HG03439 (cell line): ENCODE data around the gene MKLN1.
"Not testable (repeated sequence)": the region's sequence is repeated elsewhere in the genome, so short reads cannot be mapped to it uniquely, and the experiment has no call there.

Experiments used
- ATAC-seq: cut with Tn5 transposase; IDR thresholded peaks from one replicate; pipeline ENCODE4 v1.9.1; 2021; ENCODE audit warnings: mild to moderate bottlenecking, moderate library complexity; ENCODE audit not compliant: unreplicated experiment

MKLN1 gene

DNA sequence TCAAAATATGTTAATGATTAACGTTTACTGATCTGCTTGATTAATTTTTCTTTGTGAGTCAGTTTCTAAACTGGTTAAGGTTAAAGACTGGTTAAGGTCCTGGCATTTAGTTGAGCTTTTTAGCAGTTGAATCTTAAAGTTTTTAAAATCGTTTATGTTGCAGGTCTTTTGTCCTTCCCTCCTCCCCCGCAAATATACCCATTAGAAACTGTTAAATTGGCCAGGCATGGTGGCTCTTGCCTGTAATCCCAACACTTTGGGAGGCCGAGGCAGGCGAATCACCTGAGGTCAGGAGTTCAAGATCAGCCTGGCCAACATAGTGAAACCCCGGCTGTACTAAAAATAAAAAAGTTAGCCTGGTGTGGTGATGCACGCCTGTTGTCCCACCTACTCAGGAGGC, 127.9 kb downstream of the MKLN1 start:
- ATAC-seq: no peak

GRCh38 chr7:131456338-131456737, 128.7 kb downstream of the MKLN1 start:
- ATAC-seq: no peak

DNA sequence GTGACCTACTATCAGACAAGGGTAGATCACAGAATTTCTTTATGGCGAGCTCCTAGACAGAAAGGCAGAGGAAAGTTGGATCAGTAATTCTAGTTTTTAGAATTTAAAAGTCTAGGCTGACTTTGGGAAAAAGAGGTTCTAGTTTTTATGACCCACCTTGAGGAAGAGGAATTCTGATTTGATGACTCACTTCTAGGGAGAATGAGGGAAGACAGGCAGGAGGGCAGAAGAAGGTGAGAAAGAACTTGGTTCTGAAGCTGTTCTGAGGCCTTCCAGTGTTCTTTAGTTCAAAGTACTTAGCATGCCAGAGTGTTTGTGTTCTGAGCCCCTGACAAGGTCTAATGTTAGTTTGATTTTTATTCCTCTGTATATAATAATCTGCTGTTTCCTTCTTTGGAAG, 131.6 kb downstream of the MKLN1 start:
- ATAC-seq: no peak

- no peak for ATAC-seq
Observed at GRCh38 chr7:131462059-131462458, 134.4 kb downstream of the MKLN1 start.

GRCh38 chr7:131462715-131463114, 135.0 kb downstream of the MKLN1 start:
- ATAC-seq: not testable (repeated sequence)

DNA sequence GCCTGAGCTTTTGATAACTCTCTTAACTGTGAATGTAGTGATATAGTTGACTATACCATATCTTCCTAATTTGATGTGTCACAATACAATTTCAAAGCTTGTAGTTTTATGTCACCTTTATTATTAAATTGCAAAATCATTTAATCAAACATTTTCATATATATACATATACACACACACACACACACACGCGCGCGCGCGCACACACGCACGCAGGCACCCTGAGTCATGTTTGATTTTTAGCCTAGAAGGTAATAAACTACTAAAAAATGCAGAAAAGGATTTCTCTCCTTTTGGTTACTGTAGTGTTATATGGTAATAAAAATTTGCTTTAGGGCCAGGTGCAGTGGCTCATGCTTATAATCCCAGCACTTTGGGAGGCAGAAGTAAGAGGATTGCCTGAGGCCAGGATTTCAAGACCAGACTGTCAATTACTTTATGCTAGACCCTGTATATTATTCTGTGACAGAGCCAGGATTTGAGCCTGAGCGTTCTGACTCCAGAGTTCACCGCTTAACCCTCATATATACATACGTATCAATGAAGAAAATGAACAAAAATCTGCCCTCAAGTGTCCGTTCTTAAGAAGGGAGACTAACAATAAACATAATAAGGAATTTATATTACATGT, 139.2 kb downstream of the MKLN1 start:
- no peak for ATAC-seq

- ATAC-seq: no peak
Observed at GRCh38 chr7:131467788-131468187, 140.1 kb downstream of the MKLN1 start.

DNA sequence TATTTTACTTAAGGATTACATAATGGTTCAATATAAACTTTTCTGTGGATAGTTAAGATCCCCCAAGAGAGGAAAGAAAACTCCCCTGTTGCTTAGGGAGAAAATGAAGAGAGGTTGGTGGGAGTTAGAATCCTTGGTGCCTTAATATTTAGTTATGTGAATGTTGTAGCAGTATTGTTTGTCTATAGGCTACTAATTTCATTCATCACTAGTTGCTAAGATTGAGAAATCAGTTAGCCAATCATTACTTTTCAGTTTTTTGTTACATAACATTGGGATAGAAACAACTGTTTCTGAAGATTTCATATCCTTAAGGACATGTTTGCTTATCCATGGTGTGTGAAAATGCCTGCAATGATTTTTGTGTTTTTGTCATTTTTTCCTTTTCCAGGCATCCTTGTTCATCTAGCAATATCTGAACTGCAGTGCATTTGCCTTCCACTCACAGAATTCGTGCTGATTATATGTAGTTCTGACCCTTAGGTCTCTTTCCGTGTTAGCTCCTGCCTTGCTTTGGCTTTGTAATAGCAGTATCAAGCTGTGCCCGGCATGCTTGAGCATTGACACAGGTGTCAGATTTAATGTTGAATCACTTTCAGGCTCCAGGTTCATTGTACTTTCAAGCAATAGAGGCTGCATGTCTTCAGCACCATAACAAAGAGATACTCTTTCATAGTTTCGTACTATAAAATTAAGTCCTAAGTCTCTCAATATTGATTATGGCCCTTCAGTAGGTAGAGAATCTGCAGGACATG, 143.8 kb downstream of the MKLN1 start:
- ATAC-seq: no peak

DNA sequence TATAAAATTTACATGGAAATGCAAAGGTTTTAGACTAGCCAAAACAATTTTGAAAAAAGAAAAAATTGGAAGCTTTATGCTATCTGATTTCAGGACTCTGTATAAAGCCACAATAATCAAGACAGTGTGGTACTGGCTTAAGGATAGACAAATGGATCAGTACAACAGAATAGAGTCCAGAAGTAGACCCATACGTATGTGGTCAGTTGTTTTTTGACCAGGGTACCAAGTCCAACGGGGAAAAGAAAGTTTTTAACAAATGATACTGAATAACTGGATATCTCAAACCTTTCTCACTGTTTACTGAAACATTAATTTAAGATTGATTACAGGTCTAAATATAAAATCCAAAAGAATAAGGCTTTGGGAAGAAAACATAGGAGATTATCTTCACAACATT, 149.1 kb downstream of the MKLN1 start:
- ATAC-seq: no peak

- no peak for ATAC-seq
Observed at GRCh38 chr7:131480384-131481315, 153.0 kb downstream of the MKLN1 start.

DNA sequence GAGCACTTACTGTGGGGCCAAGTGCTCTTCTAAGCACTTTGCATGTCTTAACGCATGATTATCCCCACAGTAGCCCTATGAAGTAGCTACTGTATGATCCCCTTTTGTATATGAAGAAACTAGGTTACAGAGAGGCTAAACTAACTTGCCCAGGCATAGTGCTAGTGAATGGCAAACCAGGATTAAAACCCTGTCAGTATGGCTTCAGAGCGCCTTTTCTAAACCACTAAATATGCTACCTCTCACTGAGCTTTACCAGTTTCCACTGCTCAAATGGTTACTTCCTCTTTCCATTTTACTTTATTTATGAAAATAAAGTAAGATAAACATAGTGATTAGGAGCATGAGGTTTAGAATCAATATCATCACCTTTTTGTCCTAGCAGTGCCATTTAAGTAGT, 155.1 kb downstream of the MKLN1 start:
- no peak for ATAC-seq

- ATAC-seq: no peak
Observed at GRCh38 chr7:131483586-131483985, 155.9 kb downstream of the MKLN1 start.

DNA sequence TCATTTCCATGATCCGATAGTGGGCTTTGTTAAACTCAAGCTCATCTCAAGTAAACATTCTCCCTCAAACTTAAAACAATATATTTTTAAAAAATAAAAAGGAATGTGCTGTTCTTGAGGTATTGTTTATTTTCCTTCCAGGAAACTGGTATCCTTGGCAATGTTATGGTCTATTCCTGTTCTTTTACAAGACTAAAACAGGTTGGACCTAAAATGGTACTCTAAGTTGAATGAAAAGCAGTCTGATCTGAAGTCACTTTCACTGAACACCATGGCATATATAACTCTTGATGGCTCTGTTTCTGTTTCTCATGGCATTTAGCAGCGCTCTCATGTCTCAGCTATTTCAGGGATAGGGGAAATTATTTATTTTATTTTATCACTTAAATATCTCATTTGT, 158.7 kb downstream of the MKLN1 start:
- no peak for ATAC-seq

- no peak for ATAC-seq
Observed at GRCh38 chr7:131487217-131487616, 159.5 kb downstream of the MKLN1 start.

- ATAC-seq: no peak
Observed at GRCh38 chr7:131488361-131488760, 160.7 kb downstream of the MKLN1 start.

DNA sequence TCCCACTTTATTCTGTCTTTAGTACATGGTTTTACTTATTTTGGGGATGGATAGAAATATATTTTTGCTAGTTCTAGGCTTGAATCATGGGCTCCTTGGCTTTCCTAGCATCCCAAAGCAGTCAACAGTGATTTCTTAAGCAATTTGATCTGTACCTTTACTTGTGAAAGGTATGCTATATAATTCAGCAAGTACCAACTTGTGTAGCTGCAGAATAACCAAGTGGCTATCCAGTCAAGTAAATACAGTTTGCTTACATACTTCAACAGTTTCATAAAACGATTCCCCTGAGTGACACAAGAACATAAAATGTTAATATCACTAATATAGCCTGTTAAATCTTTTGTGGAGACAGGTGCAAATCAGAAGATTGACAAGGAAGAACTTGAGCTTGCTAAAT, 161.5 kb downstream of the MKLN1 start:
- ATAC-seq: no peak

- ATAC-seq: no peak
Observed at GRCh38 chr7:131489881-131490280, 162.2 kb downstream of the MKLN1 start.

DNA sequence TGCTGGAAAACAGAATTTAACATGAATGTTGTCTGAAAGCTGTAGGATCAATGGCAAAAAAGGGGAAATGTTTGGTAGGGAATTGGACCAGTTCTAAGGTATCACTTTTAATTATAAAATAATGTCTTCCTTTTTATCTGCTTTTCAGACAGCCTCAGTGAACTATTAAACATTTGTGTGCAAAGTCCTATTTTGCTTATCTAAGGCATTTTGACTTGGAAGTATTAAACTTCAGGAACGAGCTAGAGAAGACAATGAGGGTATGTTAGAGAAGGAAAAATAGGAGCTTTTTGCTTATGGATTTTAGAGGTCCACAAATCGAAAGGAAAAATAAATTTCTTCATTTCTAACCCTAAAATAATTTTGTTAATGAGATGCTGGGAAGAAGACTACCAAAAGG, 165.4 kb downstream of the MKLN1 start:
- no peak for ATAC-seq

- no peak for ATAC-seq
Observed at GRCh38 chr7:131493581-131493980, 165.9 kb downstream of the MKLN1 start.

GRCh38 chr7:131494182-131494581, 166.5 kb downstream of the MKLN1 start:
- ATAC-seq: no peak

GRCh38 chr7:131495669-131496498, 168.2 kb downstream of the MKLN1 start:
- no peak for ATAC-seq
